HG03175 (cell line): ENCODE data around the gene LUC7L.
"Not testable (repeated sequence)": the region's sequence is repeated elsewhere in the genome, so short reads cannot be mapped to it uniquely, and the experiment has no call there.

Source experiments
- ATAC-seq: cut with Tn5 transposase; IDR thresholded peaks from one replicate; pipeline ENCODE4 v1.9.1; 2021; ENCODE audit warnings: mild to moderate bottlenecking, moderate library complexity; ENCODE audit not compliant: unreplicated experiment

LUC7L gene

DNA sequence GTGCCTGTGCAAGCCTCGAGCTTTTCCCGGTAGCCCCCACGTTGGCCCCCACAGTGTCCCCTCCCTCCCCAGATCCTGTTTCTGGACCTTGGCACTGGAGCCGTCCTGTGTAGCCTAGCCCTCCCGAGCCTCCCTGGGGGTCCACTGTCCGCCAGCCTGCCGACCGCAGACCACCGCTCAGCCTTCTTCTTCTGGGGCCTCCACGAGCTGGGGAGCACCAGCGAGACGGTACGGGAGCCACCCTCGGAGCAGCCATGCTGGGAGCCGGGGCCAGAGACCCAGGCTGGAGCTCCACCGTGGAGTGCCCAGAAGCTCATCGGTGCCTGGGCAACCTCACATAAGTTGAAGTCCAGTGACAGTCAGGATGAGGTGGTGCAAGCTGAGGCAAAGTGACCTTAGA is 34.7 kb upstream of the LUC7L start:
- ATAC-seq = no peak

DNA sequence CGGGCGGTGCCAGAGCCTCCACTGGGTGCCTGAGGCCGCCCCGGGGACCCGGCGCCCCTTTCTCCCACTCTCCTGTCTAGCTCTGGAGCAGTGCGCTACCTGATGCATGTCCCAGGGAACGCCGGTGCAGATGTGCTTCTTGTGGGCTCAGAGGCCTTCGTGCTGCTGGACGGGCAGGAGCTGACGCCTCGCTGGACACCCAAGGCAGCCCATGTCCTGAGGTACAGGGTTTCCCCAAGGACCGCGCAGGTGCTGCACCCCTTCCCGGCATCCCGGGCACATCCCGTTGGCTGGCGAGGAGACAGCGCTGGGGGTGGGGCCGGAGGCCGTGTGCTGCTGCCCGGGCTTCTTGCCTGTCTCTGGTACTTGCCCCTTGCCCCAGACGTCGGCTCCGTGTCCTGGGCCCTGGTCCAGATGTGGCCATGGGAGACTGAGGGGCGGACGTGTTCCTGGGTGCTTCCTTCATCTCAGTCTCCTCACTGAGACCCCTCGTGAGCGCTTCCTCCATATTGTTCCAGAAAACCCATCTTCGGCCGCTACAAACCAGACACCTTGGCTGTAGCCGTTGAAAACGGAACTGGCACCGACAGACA is 34.0 kb upstream of the LUC7L start:
- no peak for ATAC-seq

GRCh38 chr16:262121-262745 is 33.0 kb upstream of the LUC7L start:
- no peak for ATAC-seq

DNA sequence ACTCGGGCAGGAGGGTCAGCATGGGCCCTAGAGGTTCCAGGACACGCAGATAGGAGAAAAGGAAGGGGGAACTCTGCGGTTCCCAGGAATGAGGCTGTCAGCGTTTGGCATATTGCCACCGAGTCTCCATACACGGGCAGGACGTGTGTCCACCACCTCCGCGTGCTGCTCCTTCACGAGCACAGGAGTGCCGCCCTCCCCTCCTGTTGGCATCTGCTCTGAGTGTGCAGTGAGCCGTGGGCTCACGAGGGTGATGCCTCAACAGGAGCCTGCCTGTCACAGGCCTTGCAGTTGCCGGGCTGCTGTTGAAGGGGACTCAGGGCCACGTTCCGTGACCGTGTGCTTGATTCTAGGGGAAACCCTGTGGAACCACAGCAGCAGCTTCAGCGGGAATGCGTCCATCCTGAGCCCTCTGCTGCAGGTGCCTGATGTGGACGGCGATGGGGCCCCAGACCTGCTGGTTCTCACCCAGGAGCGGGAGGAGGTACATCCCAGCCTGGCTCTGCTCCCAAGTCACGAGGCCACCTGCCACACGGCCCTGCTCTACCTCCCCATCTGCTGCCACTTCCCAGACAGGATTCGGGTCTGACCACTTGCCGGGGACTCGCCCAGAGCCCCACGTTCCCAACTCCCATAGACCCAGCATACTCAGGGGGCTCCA is 31.9 kb upstream of the LUC7L start:
- ATAC-seq = no peak

GRCh38 chr16:260326-260725 is 31.1 kb upstream of the LUC7L start:
- no peak for ATAC-seq

DNA sequence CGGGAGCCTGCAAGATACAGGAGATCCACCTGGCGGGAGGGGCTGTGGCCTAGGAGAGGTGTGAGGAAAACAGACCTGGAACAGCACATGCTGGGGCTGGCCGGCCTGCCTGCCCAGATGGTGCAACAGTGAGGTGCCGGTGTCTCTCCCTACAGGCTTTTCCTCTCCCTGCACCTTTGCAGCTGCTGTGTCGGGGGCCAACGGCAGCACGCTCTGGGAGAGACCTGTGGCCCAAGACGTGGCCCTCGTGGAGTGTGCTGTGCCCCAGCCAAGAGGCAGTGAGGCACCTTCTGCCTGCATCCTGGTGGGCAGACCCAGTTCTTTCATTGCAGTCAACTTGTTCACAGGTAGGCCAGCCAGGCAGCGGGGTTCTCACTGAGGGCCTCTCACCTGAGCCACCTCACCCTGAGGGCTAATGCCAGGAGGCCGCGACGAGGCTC is 30.6 kb upstream of the LUC7L start:
- no peak for ATAC-seq

GRCh38 chr16:259226-259625 is 30.0 kb upstream of the LUC7L start:
- no peak for ATAC-seq

DNA sequence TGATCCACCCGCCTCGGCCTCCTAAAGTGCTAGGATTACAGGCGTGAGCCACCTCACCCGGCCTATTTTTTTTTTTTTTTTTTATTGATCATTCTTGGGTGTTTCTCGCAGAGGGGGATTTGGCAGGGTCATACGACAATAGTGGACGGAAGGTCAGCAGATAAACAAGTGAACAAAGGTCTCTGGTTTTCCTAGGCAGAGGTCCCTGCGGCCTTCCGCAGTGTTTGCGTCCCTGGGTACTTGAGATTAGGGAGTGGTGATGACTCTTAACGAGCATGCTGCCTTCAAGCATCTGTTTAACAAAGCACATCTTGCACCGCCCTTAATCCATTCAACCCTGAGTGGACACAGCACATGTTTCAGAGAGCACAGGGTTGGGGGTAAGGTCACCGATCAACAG is 28.8 kb upstream of the LUC7L start:
- ATAC-seq = not testable (repeated sequence)

DNA sequence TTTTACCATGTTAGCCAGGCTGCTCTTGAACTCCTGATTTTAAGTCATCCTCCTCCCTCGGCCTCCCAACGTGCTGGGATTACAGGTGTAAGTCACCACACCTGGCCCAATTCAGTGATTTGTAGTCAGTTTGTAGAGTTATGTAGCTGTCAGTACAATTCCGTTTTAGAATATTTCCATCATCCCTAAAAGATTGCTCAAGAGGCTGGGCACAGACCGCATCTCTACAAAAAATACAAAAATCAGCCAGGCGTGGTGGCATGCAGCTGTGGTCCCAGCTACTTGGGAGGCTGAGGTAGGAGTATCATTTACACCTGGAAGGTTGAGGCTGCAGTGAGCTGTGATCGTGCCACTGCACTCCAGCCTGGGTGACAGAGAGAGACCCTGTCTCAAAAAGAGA is 25.9 kb upstream of the LUC7L start:
- ATAC-seq = no peak

- ATAC-seq = no peak
Measured at GRCh38 chr16:254461-254860, 25.2 kb upstream of the LUC7L start.

DNA sequence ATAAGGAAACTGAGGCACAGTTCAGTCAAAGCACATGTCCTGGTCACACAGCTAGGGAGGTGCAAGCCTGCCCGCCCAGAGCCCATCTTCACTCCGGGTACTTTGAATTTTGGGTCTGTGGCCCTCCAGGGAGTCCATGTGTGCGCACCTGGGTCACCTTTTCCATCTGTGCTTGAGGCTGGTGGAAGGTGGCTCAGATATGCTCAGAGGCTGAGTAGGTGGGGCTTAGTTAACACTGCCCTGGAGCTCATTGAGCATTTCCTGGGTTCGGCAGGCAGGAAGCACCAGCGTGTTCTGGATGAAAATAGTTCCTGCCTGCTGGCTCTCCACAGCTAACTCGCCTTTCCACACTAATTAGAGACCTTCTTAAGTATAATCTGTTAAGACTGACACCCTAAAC is 24.6 kb upstream of the LUC7L start:
- ATAC-seq = no peak

DNA sequence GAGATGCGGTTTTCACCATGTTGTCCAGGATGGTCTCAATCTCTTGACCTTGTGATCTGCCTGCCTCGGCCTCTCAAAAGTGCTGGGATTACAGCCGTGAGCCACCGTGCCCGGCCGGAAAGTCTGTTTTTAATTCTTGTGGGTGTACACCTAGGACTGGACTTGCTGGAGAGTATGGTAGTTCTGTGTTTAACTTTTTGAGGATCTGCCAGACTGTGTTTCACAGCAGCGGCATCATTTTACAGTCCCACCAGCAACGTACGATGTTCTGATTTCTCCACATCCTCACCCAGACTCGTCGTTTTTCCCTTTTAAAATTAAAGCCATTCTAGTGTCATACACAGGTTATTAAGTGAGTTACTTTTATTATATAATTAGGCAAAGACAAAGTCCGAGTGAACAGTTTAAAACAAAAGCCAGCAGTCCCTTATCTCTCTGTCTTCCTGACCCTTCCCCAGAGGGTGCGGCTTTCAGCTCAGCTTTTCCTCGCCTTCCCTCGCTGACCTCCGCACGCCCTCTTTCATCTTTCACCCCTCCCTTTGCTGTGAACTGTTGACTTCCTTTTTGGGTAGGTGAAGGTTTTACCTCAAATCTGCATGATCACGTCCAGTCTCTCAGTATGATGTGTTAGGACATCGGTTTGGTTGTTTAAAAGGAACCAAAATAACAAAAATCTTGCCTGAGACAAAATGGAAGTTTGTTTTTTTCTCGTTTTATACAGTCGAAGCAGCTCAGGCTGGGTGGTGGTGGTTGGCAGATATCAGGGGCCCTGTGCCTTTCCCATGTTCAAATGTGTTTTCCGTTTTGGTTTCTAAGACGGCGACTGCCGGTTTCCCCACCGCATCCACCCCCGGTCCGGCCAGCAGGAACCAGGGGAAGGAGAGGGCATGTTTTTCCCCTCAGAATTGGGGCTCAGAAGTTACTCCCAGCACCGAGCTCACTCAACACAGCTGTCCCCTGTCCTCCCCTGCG is 23.4 kb upstream of the LUC7L start:
- no peak for ATAC-seq

DNA sequence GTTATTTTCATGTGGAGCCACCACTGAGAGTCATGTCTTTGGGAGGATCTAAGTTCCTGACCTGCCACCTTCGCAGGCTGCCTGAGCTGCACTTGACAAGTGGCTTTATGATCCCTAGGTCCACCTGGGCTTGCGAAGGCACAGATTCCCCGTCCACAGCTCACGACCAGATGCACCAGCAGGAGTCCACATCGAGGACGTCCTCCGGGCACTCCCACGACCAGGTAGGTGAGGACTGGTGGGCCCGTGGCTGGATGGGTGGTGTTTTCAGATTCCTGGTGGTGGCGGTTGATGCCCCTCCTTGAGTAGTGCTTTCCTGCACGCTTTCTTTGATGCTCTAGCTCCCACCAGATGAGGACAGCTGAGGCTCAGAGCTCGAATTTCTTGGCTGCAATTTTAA is 20.2 kb upstream of the LUC7L start:
- no peak for ATAC-seq

- no peak for ATAC-seq
Measured at GRCh38 chr16:247027-247426, 17.8 kb upstream of the LUC7L start.

DNA sequence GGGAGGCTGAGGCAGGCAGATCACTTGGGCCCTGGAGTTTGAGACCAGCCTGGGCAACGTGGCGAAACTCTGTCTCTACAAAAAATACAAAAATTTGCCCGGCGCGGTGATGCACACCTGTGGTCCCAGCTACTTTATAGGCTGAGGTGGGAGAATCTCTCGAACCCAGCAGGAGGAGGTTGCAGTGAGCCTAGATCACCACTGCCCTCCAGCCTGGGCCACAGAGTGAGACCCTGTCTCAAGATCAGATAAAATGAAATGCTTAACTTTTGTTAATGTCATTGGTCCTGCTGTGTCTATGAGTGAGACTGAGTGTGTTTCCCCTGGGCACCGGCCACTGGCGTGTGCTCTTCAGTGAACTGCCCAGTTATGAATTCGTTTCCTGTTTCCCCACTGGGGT is 15.9 kb upstream of the LUC7L start:
- ATAC-seq = no peak

DNA sequence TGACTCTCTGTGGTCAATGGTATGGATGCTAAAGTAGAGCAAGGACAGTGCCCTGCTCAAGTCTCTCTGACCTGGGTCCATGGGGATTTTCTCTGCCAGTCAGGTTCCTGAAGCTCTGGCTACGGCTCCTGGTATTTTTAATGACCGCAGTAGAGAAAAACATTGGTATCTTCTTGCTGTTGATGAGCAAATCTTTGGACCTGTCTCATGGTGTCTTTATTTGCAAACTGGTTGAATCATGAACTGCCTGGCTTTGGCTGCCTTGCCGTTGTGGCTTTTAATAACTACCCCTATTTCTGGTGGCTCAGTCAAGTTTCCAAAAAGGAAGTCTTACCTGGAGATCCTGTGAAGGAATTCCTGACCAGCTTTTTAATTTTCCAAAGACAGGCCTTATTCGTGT is 14.1 kb upstream of the LUC7L start:
- ATAC-seq = no peak

DNA sequence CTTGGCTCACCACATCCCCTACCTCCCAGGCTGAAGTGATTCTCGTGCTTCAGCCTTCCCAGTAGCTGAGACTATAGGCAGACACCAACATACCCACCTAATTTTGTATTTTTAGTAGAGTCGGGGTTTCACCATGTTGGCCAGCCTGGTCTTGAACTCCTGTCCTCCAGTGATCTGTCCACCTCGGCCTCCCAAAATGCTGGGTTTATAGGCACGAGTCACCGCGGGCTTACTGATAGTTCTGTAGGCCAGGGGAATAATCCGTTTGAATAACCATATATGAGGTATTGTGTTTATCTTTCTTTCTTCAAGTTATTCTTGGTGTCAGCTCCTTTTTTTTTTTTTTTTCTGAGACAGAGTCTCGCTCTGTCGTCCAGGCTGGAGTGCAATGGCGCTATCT is 13.0 kb upstream of the LUC7L start:
- no peak for ATAC-seq

GRCh38 chr16:240559-240958 is 11.3 kb upstream of the LUC7L start:
- ATAC-seq = no peak

GRCh38 chr16:239948-240277 is 10.7 kb upstream of the LUC7L start:
- ATAC-seq = no peak

- ATAC-seq = peak; percentile 82
Measured at GRCh38 chr16:234468-235305, 5.4 kb upstream of the LUC7L start, which contains the start of gene FAM234A. Gene FAM234A, plus strand, starts transcription at chr16:234821. Its CDS starts 19,593 bp downstream, at chr16:254414.

GRCh38 chr16:230949-231348 is 1.7 kb upstream of the LUC7L start:
- no peak for ATAC-seq
